ENCODE measurements around the gene NEGR1.

NEGR1 gene

GRCh38 chr1:71610476-71610875 lies 671.9 kb downstream of the NEGR1 start:
- H3K4me3 ChIP-seq (ENCODE audit: low read depth, low read length) = no peak overlapping the region
- no peak for TF ChIP-seq MAX (IDR thresholded peaks at IDR 0.05; ENCODE audit: low read depth, low read length)
- DNase-seq (ENCODE audit: low read depth) = no peak

- no peak overlapping the region for H3K4me3 ChIP-seq (ENCODE audit: low read depth, low read length)
- TF ChIP-seq CTCF (IDR thresholded peaks at IDR 0.05; ENCODE audit: low read depth, low read length) = no peak
- no peak for TF ChIP-seq MYC (IDR thresholded peaks at IDR 0.05; ENCODE audit: low read depth, low read length)
- TF ChIP-seq POLR2A (IDR thresholded peaks at IDR 0.05; ENCODE audit: extremely low read depth, insufficient read length) = no peak
- TF ChIP-seq MAX (IDR thresholded peaks at IDR 0.05; ENCODE audit: low read depth, low read length) = no peak
- DNase-seq (ENCODE audit: low read depth) = no peak
Measured at GRCh38 chr1:71603044-71603776, 679.1 kb downstream of the NEGR1 start.

GRCh38 chr1:71600023-71600422 lies 682.3 kb downstream of the NEGR1 start:
- TF ChIP-seq MAX (IDR thresholded peaks at IDR 0.05; ENCODE audit: low read depth, low read length) (no peak), CTCF (IDR thresholded peaks at IDR 0.05; ENCODE audit: low read depth, low read length) (no peak), POLR2A (IDR thresholded peaks at IDR 0.05; ENCODE audit: extremely low read depth, insufficient read length) (no peak), MYC (IDR thresholded peaks at IDR 0.05; ENCODE audit: low read depth, low read length) (no peak)
- H3K4me3 ChIP-seq (ENCODE audit: low read depth, low read length) = no peak overlapping the region
- DNase-seq (ENCODE audit: low read depth) = no peak

GRCh38 chr1:71599306-71599705 lies 683.0 kb downstream of the NEGR1 start:
- no peak for DNase-seq (ENCODE audit: low read depth)
- H3K4me3 ChIP-seq (ENCODE audit: low read depth, low read length) = no peak overlapping the region
- TF ChIP-seq MYC (IDR thresholded peaks at IDR 0.05; ENCODE audit: low read depth, low read length) (no peak), CTCF (IDR thresholded peaks at IDR 0.05; ENCODE audit: low read depth, low read length) (no peak), MAX (IDR thresholded peaks at IDR 0.05; ENCODE audit: low read depth, low read length) (no peak), POLR2A (IDR thresholded peaks at IDR 0.05; ENCODE audit: extremely low read depth, insufficient read length) (no peak)

- H3K4me3 ChIP-seq (ENCODE audit: low read depth, low read length) = no peak overlapping the region
- no peak for TF ChIP-seq MAX (IDR thresholded peaks at IDR 0.05; ENCODE audit: low read depth, low read length)
- TF ChIP-seq MYC (IDR thresholded peaks at IDR 0.05; ENCODE audit: low read depth, low read length) = no peak
- TF ChIP-seq CTCF (IDR thresholded peaks at IDR 0.05; ENCODE audit: low read depth, low read length) = no peak
- no peak for TF ChIP-seq POLR2A (IDR thresholded peaks at IDR 0.05; ENCODE audit: extremely low read depth, insufficient read length)
- DNase-seq (ENCODE audit: low read depth) = peak; percentile 14
Measured at GRCh38 chr1:71593523-71593922, 688.8 kb downstream of the NEGR1 start.

- DNase-seq (ENCODE audit: low read depth) = no peak
- no peak for TF ChIP-seq CTCF (IDR thresholded peaks at IDR 0.05; ENCODE audit: low read depth, low read length)
- TF ChIP-seq MYC (IDR thresholded peaks at IDR 0.05; ENCODE audit: low read depth, low read length) = no peak
- no peak for TF ChIP-seq MAX (IDR thresholded peaks at IDR 0.05; ENCODE audit: low read depth, low read length)
- no peak for TF ChIP-seq POLR2A (IDR thresholded peaks at IDR 0.05; ENCODE audit: extremely low read depth, insufficient read length)
- H3K4me3 ChIP-seq (ENCODE audit: low read depth, low read length) = no peak overlapping the region
Measured at GRCh38 chr1:71592646-71593274, 689.6 kb downstream of the NEGR1 start.

Measured in NB4 (cell line).